GM12878 (cell line): ENCODE measurements around the gene LXN. TPM values are rescaled to one million over a fixed set of nuclear protein-coding genes. Genes with fewer than 3 reads are reported as not detected.
A peak's percentile ranks its signal among the peaks of the same experiment; 100 is the strongest.

Experiments
- ATAC-seq: fragments of 200-7000 bp; cut with Tn5 transposase; 3 replicates; pipeline ENCODE4 v1.9.1; 2020; ENCODE audit warnings: mild to moderate bottlenecking, moderate library complexity
- BruUV-seq: library from RNA; stranded (reverse); fragments of 400-500 nt; replicated peaks from 2 replicates; lab custom pipeline; 2021; lab: Mats Ljungman, UMichigan
- CTCF ChIA-PET: fragments of 300-600 bp; sonication (Branson Sonifier 250); formaldehyde crosslinking; extraction: SDS; loops from one replicate; lab custom pipeline; 2021; ENCODE audit warnings: inconsistent platforms; lab: Yijun Ruan, JAX
- POLR2A ChIA-PET: fragments of 350-600 bp; formaldehyde crosslinking; extraction: SDS; loops from one replicate; lab custom pipeline; 2021; ENCODE audit warnings: inconsistent platforms; lab: Charles Lee
- RAD21 ChIA-PET: fragments of 300-600 bp; sonication (Branson Sonifier 250); formaldehyde crosslinking; loops from one replicate; lab custom pipeline; 2023; ENCODE audit warnings: antibody characterized with exemption; ENCODE audit not compliant: unreplicated experiment; lab: Charles Lee
- SMC1A ChIA-PET: fragments of 300-600 bp; sonication (Branson Sonifier 250); formaldehyde crosslinking; loops from one replicate; lab custom pipeline; 2023; ENCODE audit not compliant: unreplicated experiment, uncharacterized antibody; lab: Charles Lee
- DNase-seq: peaks from one replicate; pipeline ENCODE4 v3.0.0-alpha.2; 2011; ENCODE audit warnings: low read depth, low spot score
- FAIRE-seq: peaks from 3 replicates; lab custom pipeline; 2011; peaks lifted over from hg19 to GRCh38; lab: Jason Lieb, UNC
- H2AFZ ChIP-seq: 2 replicates; pipeline ENCODE4 v1.6.0; 2011; ENCODE audit warnings: low read depth, low read length, control low read depth; ENCODE audit not compliant: control insufficient read depth
- H3K27ac ChIP-seq: 2 replicates; pipeline ENCODE4 v1.5.1; 2011; ENCODE audit warnings: control low read depth; ENCODE audit not compliant: control insufficient read depth, insufficient read depth
- H3K27me3 ChIP-seq, 2 experiments: replicated peaks in 1 of 2; 2 replicates each; pipeline versions ENCODE4 v1.6.0 to v1.6.1; 2011; ENCODE audit warnings: low read length in 1 of 2; ENCODE audit not compliant: control insufficient read depth in 2 of 2, insufficient read depth in 2 of 2
- H3K36me3 ChIP-seq, 2 experiments: 2 replicates each; pipeline ENCODE4 v1.5.1; 2011; ENCODE audit warnings: low read length in 1 of 2; ENCODE audit not compliant: control insufficient read depth in 2 of 2, insufficient read depth in 2 of 2
- H3K4me1 ChIP-seq: 2 replicates; pipeline ENCODE4 v1.6.1; 2011; ENCODE audit warnings: mild to moderate bottlenecking, low read length, moderate library complexity, mixed read lengths; ENCODE audit not compliant: control insufficient read depth, insufficient read depth
- H3K4me2 ChIP-seq: 2 replicates; pipeline ENCODE4 v1.6.0; 2011; ENCODE audit warnings: control low read depth; ENCODE audit not compliant: control insufficient read depth, insufficient read depth
- H3K4me3 ChIP-seq: fragments of 200-600 bp; sonication (generic); 2 replicates; pipeline ENCODE4 v1.5.1; 2016
- H3K79me2 ChIP-seq: 2 replicates; pipeline ENCODE4 v1.6.0; 2011; ENCODE audit warnings: low read length; ENCODE audit not compliant: control insufficient read depth, insufficient read depth
- H3K9ac ChIP-seq: 2 replicates; pipeline ENCODE4 v1.8.0; 2011; ENCODE audit warnings: low read length, control low read depth, mixed read lengths; ENCODE audit not compliant: control insufficient read depth, insufficient read depth
- H3K9me3 ChIP-seq: replicated peaks from 3 replicates; pipeline ENCODE4 v1.5.1; 2011; ENCODE audit warnings: mild to moderate bottlenecking, low read length; ENCODE audit not compliant: control insufficient read depth, insufficient read depth
- H4K20me1 ChIP-seq: 2 replicates; pipeline ENCODE4 v1.6.0; 2011; ENCODE audit not compliant: control insufficient read depth, insufficient read depth
- ESRRA ChIP-seq: IDR thresholded peaks from 2 replicates; pipeline ENCODE4 v1.6.1; 2012; ENCODE audit warnings: mild to moderate bottlenecking, low read length, improper control_type of control experiment
- GABPA ChIP-seq: IDR thresholded peaks from 2 replicates; pipeline ENCODE4 v1.6.1; 2014; ENCODE audit warnings: antibody characterized with exemption, low read depth, mild to moderate bottlenecking, inconsistent platforms
- IRF3 ChIP-seq: fragments of 450-650 bp; IDR thresholded peaks from 2 replicates; pipeline ENCODE4 v1.6.1; 2014; ENCODE audit warnings: mild to moderate bottlenecking
- IRF5 ChIP-seq: fragments of 450-650 bp; IDR thresholded peaks from 2 replicates; pipeline ENCODE4 v1.6.1; 2017; ENCODE audit warnings: borderline replicate concordance
- JUNB ChIP-seq: IDR thresholded peaks from 2 replicates; pipeline ENCODE4 v1.6.1; 2016; ENCODE audit warnings: antibody characterized with exemption, mild to moderate bottlenecking
- MLLT1 ChIP-seq: fragments of 450-650 bp; IDR thresholded peaks from 2 replicates; pipeline ENCODE4 v1.6.1; 2016; ENCODE audit warnings: mild to moderate bottlenecking
- NBN ChIP-seq: fragments of 450-650 bp; IDR thresholded peaks from 2 replicates; pipeline ENCODE4 v1.6.1; 2016
- PML ChIP-seq: IDR thresholded peaks from 2 replicates; pipeline ENCODE4 v1.6.1; 2012; ENCODE audit warnings: low read length, inconsistent platforms
- POLR2A ChIP-seq: IDR thresholded peaks from 2 replicates; pipeline ENCODE4 v1.6.1; 2011; ENCODE audit warnings: low read depth, mild to moderate bottlenecking, low read length
- POU2F2 ChIP-seq: IDR thresholded peaks from 3 replicates; pipeline ENCODE4 v1.6.1; 2011; ENCODE audit warnings: low read depth, mild to moderate bottlenecking, low read length, borderline replicate concordance
- TAF1 ChIP-seq: IDR thresholded peaks from 2 replicates; pipeline ENCODE4 v1.6.1; 2011; ENCODE audit warnings: mild to moderate bottlenecking, low read depth, low read length, borderline replicate concordance
- TCF3 ChIP-seq: IDR thresholded peaks from 2 replicates; pipeline ENCODE4 v1.6.1; 2012; ENCODE audit warnings: low read depth, mild to moderate bottlenecking, low read length, borderline replicate concordance; ENCODE audit not compliant: insufficient read depth
- YBX1 ChIP-seq: fragments of 450-650 bp; IDR thresholded peaks from 2 replicates; pipeline ENCODE4 v1.6.1; 2016; ENCODE audit warnings: antibody characterized with exemption
- WGBS: methylation state at CpG from one replicate; pipeline ENCODE4 v1.1.6; 2016; ENCODE audit warnings: low lambda C conversion rate; ENCODE audit not compliant: insufficient replicate concordance, insufficient coverage; ENCODE audit errors: missing lambda C conversion rate; 5-methylcytosine and 5-hydroxymethylcytosine counted together
- in situ Hi-C: fragments of 300-500 bp; cut with MboI; formaldehyde crosslinking; loops from 9 replicates; pipeline ENCODE4 v1.14.3; 2018; ENCODE audit warnings: mixed read lengths
- intact Hi-C: fragments of 100-400 bp; cut with micrococcal nuclease; formaldehyde crosslinking; loops from one replicate; pipeline ENCODE4 v1.14.2; 2022; ENCODE audit not compliant: unreplicated experiment
- polyA plus RNA-seq, 11 experiments: library from polyadenylated mRNA; depleted of rRNA in 4 of 11; unstranded in 6 of 11; stranded (reverse) in 5 of 11; fragments of >200 nt; fragmentation: Nextera tagmentation in 4 of 11; fragmentation: Illumina TruSeq in 1 of 11; extraction: Ambion mirVana in 4 of 11; extraction: Trizol in 1 of 11; gene quantifications; 1 replicate in 1 of 11; 2 replicates in 10 of 11; pipeline versions ENCODE4 v1.2.1 to v1.2.3, GENCODE V29; 2011 to 2016; ENCODE audit warnings: inconsistent platforms in 2 of 11, missing spikeins in 2 of 11, low read depth in 1 of 11
- total RNA-seq, 4 experiments: library from RNA; depleted of rRNA in 3 of 4; stranded (reverse); fragments of >200 nt in 3 of 4; fragmentation: Illumina TruSeq in 1 of 4; extraction: Trizol in 1 of 4; gene quantifications; 2 replicates each; pipeline versions ENCODE4 v1.2.1 to v1.2.3, GENCODE V29; 2013 to 2021

The LXN gene
- total and polyA plus RNA-seq, 10 of the 15 experiments (the other 5 are each of a cell fraction or from before 2014, with no cell fraction given): 10.7 to 45.0 (median 20.4) TPM

- WGBS: 6% methylated on average over 6 of the region's 6 CpGs
- POLR2A ChIA-PET: interaction anchor here (1.2 kb wide), 2 partner anchors 11 to 27 kb away, joined by 3 to 5 read pairs; partner anchors contain the start of gene GFM1
- Histone ChIP-seq H3K4me3 (peak overlapping the region; percentile 78), H3K9me3 (no peaks in the 10 kb centered on the region), H4K20me1 (no peaks in the 10 kb centered on the region), H3K9ac (peak overlapping the region; percentile 85), H3K79me2 (peaks cover 4% of the 10 kb centered on the region), H3K4me2 (peak overlapping the region; percentile 95), H3K27ac (peak overlapping the region; percentile 75), H2AFZ (peak overlapping the region; percentile 93), H3K27me3 (no peaks in the 10 kb centered on the region), H3K4me1 (peaks cover 4% of the 10 kb centered on the region; the same call in 1 of the 2 replicates), H3K36me3 (peaks cover 0 to 11% of the 10 kb centered on the region in 2 experiments; a peak in 2 of 4 replicates)
- CTCF ChIA-PET: interaction anchor here (0.7 to 5.9 kb wide), 8 partner anchors 8 to 129 kb away, joined by 3 to 60 read pairs (median 5); partner anchors contain the start of gene GFM1
- in situ Hi-C loops: no loop called here
- TF ChIP-seq JUNB (no peak), MLLT1 (peak; percentile 16; the same call in 1 of the 2 replicates)
- peak; percentile 7 for DNase-seq
- peak; percentile 28 for ATAC-seq
- intact Hi-C loops: loop anchor here (5.0 kb wide), 1 partner anchor 120 kb away; no protein-coding TSS in a partner anchor
- RAD21 ChIA-PET: interaction anchor here (0.6 to 0.7 kb wide), 2 partner anchors 117 to 120 kb away, joined by 3 read pairs; no protein-coding TSS in a partner anchor
- SMC1A ChIA-PET: interaction anchor here (1.3 to 1.6 kb wide), 2 partner anchors 27 to 30 kb away, joined by 3 to 4 read pairs; no protein-coding TSS in a partner anchor
- no TSS peak for BruUV-seq
- FAIRE-seq: no peak
Observed at GRCh38 chr3:158671821-158672214, 630 bp downstream of the LXN start.

- ChIA-PET RAD21 (no interaction called here), CTCF (interaction anchor here (1.5 to 5.9 kb wide), 2 partner anchors 9 to 24 kb away, joined by 6 to 60 read pairs; partner anchors contain the start of gene GFM1), POLR2A (no interaction called here), SMC1A (interaction anchor here (0.8 to 0.9 kb wide), 2 partner anchors 8 to 26 kb away, joined by 3 read pairs; no protein-coding TSS in a partner anchor)
- H2AFZ ChIP-seq: no peak overlapping the region
- TF ChIP-seq POLR2A (no peak), POU2F2 (no peak), IRF5 (no peak), ESRRA (no peak), NBN (no peak), YBX1 (no peak), IRF3 (no peak), GABPA (no peak), TCF3 (no peak), PML (no peak), TAF1 (no peak)
- no peaks in the 10 kb centered on the region for H3K27me3 ChIP-seq
- FAIRE-seq: no peak
- intact Hi-C loops (no loop called here), in situ Hi-C loops (no loop called here)
- no peaks in the 10 kb centered on the region for H3K9me3 ChIP-seq
- H3K4me1 ChIP-seq: peaks cover 4% of the 10 kb centered on the region; the same call in 1 of the 2 replicates
- H3K9ac ChIP-seq: no peak overlapping the region
- no peak overlapping the region for H3K4me3 ChIP-seq
- H4K20me1 ChIP-seq: no peaks in the 10 kb centered on the region
- no TSS peak for BruUV-seq
- H3K36me3 ChIP-seq: peaks cover 0 to 16% of the 10 kb centered on the region in 2 experiments
- H3K27ac ChIP-seq: no peak overlapping the region
- H3K4me2 ChIP-seq: no peak overlapping the region
- ATAC-seq: no peak
- WGBS: 100% methylated on average over 2 of the region's 2 CpGs
- peaks cover 4% of the 10 kb centered on the region for H3K79me2 ChIP-seq
- DNase-seq: no peak
Observed at GRCh38 chr3:158668506-158668905, 3.9 kb downstream of the LXN start.
